ENCODE measurements around the gene DLG4. TPM values are rescaled to one million over a fixed set of nuclear protein-coding genes. Genes with fewer than 3 reads are reported as not detected.

Gene DLG4
- total RNA-seq, 2 experiments from 2014 or later = 9.5 to 9.7 TPM

GRCh38 chr17:7191571-7192270 is 27.9 kb downstream of the DLG4 start:
- intact Hi-C loops (cut with micrococcal nuclease) = no loop called here
- H3K27ac Mint-ChIP-seq = no peak overlapping the region
- no peaks in the 10 kb centered on the region for H3K36me3 Mint-ChIP-seq (ENCODE audit: low read depth)
- H3K27me3 Mint-ChIP-seq = no peaks in the 10 kb centered on the region
- ATAC-seq = peak; percentile 83
- ChIA-PET CTCF (no interaction called here), POLR2A (no interaction called here)
- DNase-seq = peak; percentile 60
- no peak overlapping the region for H3K4me3 Mint-ChIP-seq
- no peaks in the 10 kb centered on the region for H3K9me3 Mint-ChIP-seq
- no peaks in the 10 kb centered on the region for H3K4me1 Mint-ChIP-seq (ENCODE audit: low read depth)
- TF ChIP-seq CTCF (IDR thresholded peaks at IDR 0.05) = no peak

- ChIA-PET POLR2A (no interaction called here), CTCF (interaction anchor here (1.0 kb wide), 1 partner anchor 145 kb away, joined by 5 read pairs; no protein-coding TSS in a partner anchor)
- H3K4me3 Mint-ChIP-seq = no peak overlapping the region
- no peaks in the 10 kb centered on the region for H3K27me3 Mint-ChIP-seq
- H3K27ac Mint-ChIP-seq = no peak overlapping the region
- no peaks in the 10 kb centered on the region for H3K36me3 Mint-ChIP-seq (ENCODE audit: low read depth)
- no peak for DNase-seq
- no peak for TF ChIP-seq CTCF (IDR thresholded peaks at IDR 0.05)
- ATAC-seq = no peak
- intact Hi-C loops (cut with micrococcal nuclease) = no loop called here
- no peaks in the 10 kb centered on the region for H3K9me3 Mint-ChIP-seq
- H3K4me1 Mint-ChIP-seq (ENCODE audit: low read depth) = no peaks in the 10 kb centered on the region
Observed at GRCh38 chr17:7191069-7191468, 28.6 kb downstream of the DLG4 start.

- no peak for DNase-seq
- Mint-ChIP-seq H3K9me3 (no peaks in the 10 kb centered on the region), H3K4me3 (no peak overlapping the region), H3K27ac (no peak overlapping the region), H3K36me3 (ENCODE audit: low read depth) (no peaks in the 10 kb centered on the region), H3K4me1 (ENCODE audit: low read depth) (no peaks in the 10 kb centered on the region), H3K27me3 (no peaks in the 10 kb centered on the region)
- ATAC-seq = no peak
- intact Hi-C loops (cut with micrococcal nuclease) = no loop called here
- CTCF ChIA-PET = interaction anchor here (1.0 kb wide), 1 partner anchor 145 kb away, joined by 5 read pairs; no protein-coding TSS in a partner anchor
- no peak for TF ChIP-seq CTCF (IDR thresholded peaks at IDR 0.05)
- POLR2A ChIA-PET = no interaction called here
Observed at GRCh38 chr17:7190276-7190917, 29.2 kb downstream of the DLG4 start.

GRCh38 chr17:7186241-7186640 is 33.4 kb downstream of the DLG4 start:
- H3K27ac Mint-ChIP-seq = no peak overlapping the region
- H3K9me3 Mint-ChIP-seq = no peaks in the 10 kb centered on the region
- POLR2A ChIA-PET = interaction anchor here (0.5 kb wide), 1 partner anchor 22 kb away, joined by 4 read pairs; no protein-coding TSS in a partner anchor
- intact Hi-C loops (cut with micrococcal nuclease) = no loop called here
- TF ChIP-seq CTCF (IDR thresholded peaks at IDR 0.05) = no peak
- no peaks in the 10 kb centered on the region for H3K36me3 Mint-ChIP-seq (ENCODE audit: low read depth)
- peak; percentile 69 for ATAC-seq
- no peak overlapping the region for H3K4me3 Mint-ChIP-seq
- peak; percentile 36 for DNase-seq
- no peaks in the 10 kb centered on the region for H3K4me1 Mint-ChIP-seq (ENCODE audit: low read depth)
- CTCF ChIA-PET = interaction anchor here (0.7 to 1.7 kb wide), 6 partner anchors 9 to 141 kb away, joined by 3 to 9 read pairs (median 4); no protein-coding TSS in a partner anchor
- no peaks in the 10 kb centered on the region for H3K27me3 Mint-ChIP-seq

- Mint-ChIP-seq H3K4me1 (ENCODE audit: low read depth) (no peaks in the 10 kb centered on the region), H3K27me3 (no peaks in the 10 kb centered on the region), H3K4me3 (no peak overlapping the region), H3K27ac (no peak overlapping the region), H3K36me3 (ENCODE audit: low read depth) (no peaks in the 10 kb centered on the region), H3K9me3 (no peaks in the 10 kb centered on the region)
- ATAC-seq = no peak
- no peak for TF ChIP-seq CTCF (IDR thresholded peaks at IDR 0.05)
- DNase-seq = no peak
- ChIA-PET POLR2A (no interaction called here), CTCF (interaction anchor here (0.8 to 1.1 kb wide), 4 partner anchors 49 to 137 kb away, joined by 3 to 4 read pairs (median 3); no protein-coding TSS in a partner anchor)
- intact Hi-C loops (cut with micrococcal nuclease) = no loop called here
Observed at GRCh38 chr17:7184647-7185046, 35.0 kb downstream of the DLG4 start.

Data from activated CD8-positive, alpha-beta T cell treated with anti-CD3 and anti-CD28 coated beads for 36 hours (primary cell).